ENCODE data around the gene ARMC9.

DNA sequence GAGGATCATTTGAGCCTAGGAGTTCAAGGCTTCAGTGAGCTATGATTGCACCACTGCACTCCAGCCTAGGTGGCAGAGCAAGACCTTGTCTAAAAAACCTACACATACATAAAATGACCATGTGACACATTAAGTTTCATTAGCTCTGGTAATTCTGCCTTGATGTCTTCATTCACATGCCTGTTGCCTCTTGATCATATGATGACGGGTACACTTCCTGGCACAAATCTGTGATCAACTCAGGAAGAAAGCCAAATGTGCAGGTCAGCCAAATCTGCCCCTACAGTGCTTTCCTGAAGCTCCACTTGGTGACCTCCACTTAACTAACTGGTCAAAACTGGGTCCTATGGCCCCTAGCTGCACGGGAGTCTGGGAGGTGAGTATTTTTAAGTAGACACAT, 142.7 kb downstream of the ARMC9 start:
- TF ChIP-seq, protein P1, sequence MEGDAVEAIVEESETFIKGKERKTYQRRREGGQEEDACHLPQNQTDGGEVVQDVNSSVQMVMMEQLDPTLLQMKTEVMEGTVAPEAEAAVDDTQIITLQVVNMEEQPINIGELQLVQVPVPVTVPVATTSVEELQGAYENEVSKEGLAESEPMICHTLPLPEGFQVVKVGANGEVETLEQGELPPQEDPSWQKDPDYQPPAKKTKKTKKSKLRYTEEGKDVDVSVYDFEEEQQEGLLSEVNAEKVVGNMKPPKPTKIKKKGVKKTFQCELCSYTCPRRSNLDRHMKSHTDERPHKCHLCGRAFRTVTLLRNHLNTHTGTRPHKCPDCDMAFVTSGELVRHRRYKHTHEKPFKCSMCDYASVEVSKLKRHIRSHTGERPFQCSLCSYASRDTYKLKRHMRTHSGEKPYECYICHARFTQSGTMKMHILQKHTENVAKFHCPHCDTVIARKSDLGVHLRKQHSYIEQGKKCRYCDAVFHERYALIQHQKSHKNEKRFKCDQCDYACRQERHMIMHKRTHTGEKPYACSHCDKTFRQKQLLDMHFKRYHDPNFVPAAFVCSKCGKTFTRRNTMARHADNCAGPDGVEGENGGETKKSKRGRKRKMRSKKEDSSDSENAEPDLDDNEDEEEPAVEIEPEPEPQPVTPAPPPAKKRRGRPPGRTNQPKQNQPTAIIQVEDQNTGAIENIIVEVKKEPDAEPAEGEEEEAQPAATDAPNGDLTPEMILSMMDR (IDR thresholded peaks at IDR 0.05 in 2 of 3, conservative IDR thresholded peaks at IDR 0.05 in 1 of 3; ENCODE audit: borderline replicate concordance in 1 of 3, insufficient read depth in 1 of 3, low read depth in 2 of 3, low read length in 2 of 3), result no peak
- TF ChIP-seq SIN3A (IDR thresholded peaks at IDR 0.05; ENCODE audit: low read depth) (no peak), EZH2 (IDR thresholded peaks at IDR 0.05) (no peak), EZH2phosphoT487 (IDR thresholded peaks at IDR 0.05; ENCODE audit: borderline replicate concordance) (no peak), SP1 (IDR thresholded peaks at IDR 0.05; ENCODE audit: low read depth) (no peak)
